GM18951 (cell line): ENCODE measurements around the gene ENO3.
"Not testable (repeated sequence)": the region's sequence is repeated elsewhere in the genome, so short reads cannot be mapped to it uniquely, and the experiment has no call there.

ENCODE experiments used
- POLR2A ChIP-seq: IDR thresholded peaks from 4 replicates; pipeline ENCODE4 v1.6.1; 2011; ENCODE audit warnings: mild to moderate bottlenecking; ENCODE audit not compliant: insufficient read length, insufficient read depth; ENCODE audit errors: extremely low read depth
- in situ Hi-C: fragments of 300-500 bp; cut with MboI; formaldehyde crosslinking; loops from one replicate; pipeline ENCODE4 v1.12.0; 2022; ENCODE audit warnings: low sequenced_read_pairs, mixed read lengths, inconsistent platforms; ENCODE audit not compliant: unreplicated experiment

The ENO3 gene

DNA sequence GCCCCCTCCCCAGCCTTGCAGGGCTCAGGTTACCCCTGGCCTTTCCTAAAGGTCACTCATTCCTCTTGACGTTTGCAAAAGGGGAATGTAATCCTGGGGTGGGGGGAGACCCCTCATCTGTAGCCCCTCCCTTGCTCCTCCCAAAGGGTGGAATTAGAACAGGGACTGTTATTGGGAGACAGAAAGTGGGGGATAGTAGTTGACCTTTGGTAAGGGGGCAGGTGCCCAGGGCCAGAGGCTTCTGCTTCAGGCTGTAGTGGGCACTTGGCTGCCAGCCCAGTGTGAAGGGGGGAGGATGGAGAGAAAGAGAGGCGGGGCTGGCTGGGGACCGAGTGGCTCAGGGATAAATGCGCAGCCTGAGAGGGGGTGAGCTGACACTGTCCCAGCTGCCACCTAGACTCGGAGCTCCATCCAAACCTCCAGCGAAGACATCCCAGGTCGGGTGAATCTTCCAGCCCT is at the start of gene ENO3:
Gene ENO3, plus strand, starts transcription at position 374 of the 459 bp plus-strand sequence. CDS start 711 bp downstream, outside the sequence.
- peak; percentile 31 for TF ChIP-seq POLR2A
- in situ Hi-C loops = no loop called here

DNA sequence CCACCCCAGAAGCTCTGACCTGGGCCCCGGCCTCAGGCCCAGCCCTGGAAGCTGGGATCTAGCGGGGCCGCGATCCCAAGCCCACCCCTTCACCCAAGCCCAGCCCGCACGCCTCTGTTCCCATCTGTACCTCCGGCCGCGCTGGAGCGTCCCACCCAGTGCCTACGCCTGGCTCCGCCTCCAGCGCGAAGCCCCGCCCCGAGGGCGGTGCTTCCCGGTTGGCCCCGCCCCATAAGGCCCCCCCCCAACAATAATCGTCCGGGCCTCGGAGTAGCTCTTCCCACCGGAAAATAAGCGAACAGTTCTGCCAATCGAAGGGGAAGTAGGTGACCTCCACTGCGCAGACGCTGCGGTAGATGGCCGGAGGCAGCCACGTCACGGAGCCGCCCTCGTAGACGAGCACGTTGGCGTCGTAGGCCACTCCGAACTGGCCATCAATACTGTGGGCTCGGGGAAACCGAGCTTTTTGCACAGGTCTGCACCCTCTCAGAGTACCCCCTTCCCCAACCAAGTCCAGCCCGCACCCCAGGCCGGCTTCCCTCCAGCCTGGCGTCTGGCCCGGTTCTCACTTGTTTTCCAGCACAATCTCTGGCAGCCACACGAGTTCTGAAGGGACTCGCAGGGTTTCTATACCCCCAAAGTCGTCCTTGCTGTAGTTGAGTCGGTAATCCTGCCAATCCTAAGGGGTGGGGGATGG is 49.1 kb upstream of the ENO3 start:
- in situ Hi-C loops = no loop called here
- TF ChIP-seq POLR2A = no peak

DNA sequence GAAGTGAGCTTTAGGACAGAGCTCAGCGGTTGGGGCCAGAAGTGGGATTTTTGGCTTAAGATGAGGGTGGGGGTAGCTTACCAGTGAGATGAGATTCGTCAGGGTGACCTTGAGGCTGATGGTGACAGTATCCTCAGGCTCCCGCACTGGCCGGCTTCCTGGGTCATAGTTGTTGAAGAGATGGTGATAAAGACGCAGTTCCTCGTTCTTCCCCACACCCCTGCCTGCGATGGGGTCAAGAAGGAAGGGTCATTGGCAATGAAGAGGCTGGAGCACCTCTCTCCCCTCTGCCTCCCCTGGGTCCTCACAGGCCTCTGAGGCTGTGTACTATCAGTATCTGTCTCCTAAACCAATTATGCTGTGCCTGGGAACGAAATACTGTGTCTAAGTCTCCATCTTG is 48.4 kb upstream of the ENO3 start:
- in situ Hi-C loops = no loop called here
- TF ChIP-seq POLR2A = no peak

DNA sequence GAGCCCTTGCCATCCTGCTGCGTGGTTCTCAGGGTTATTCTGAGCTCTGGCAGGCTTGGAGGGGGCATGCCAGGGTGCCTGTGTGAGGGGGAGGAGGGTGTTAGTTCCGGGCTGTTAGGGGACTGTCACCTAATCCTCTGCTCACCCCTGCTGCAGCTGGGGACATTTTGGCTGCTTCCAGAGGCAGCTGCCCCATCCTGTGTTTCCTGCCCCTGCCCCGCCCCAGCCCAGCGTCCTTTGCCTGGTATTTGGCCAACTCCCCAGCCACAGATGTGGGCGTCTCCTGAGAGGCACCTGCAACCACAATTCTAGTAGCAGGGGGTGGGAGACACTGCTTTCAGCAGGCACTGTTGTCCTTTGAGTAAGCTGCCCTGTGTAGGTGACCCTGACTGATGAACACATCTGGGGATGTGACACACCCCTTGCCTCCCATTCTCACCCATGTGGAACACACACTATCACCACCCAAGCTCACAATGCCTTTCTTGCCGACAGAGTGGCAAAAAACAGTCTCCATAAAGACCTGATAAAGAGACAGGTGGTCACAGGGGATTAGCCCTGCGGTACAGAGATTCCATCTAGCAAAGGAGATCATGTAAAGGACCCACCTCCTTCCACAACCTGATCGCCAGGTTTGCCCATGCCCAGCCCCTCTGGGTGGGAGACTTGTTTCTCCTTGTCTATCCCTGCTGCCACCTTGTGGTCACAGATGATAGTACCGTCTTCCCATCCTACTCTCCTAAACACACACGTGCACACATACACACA is 47.7 kb upstream of the ENO3 start, which contains the start of gene CHRNE:
Gene CHRNE, minus strand, starts transcription at position 48 of the 768 bp plus-strand sequence. Its CDS starts 35 bp downstream, at position 13.
- in situ Hi-C loops = no loop called here
- TF ChIP-seq POLR2A = no peak

DNA sequence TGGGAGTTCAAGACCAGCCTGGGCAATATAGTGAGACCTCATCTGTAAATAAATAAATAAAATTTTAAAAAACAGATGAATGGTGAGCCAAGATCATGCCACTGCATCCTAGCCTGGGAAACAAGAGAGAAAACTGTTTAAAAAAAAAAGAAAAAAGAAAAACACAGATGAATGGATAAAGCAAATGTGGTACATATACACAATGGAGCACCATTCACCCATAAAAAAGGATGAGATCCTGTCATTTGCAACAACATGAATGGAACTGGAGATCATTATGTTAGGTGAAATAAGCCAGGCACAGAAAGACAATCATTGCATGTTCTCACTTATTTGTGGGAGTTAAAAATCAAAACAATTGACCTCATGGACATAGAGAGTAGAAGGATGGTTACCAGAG is 44.3 kb upstream of the ENO3 start:
- in situ Hi-C loops = not testable (repeated sequence)

DNA sequence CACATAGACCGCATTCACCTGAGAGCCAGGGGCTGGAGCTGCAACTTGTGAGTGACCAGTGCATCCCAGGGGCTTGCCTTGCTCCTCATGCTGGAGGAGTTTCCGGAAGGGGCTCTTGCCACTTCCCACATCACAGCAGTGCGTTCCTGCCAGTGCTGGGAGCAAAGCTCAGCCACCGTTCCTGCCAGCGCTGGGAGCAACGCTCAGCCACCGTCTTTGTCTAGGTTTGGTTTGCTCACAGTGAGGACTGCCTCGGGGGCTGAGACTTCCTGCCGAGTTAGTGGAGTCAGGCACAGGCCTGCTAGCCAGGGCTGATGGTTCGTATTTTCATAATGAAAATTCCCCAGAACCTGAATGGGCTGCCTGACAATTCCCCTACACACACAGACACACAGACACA is 42.6 kb upstream of the ENO3 start:
- no peak for TF ChIP-seq POLR2A
- in situ Hi-C loops = no loop called here

DNA sequence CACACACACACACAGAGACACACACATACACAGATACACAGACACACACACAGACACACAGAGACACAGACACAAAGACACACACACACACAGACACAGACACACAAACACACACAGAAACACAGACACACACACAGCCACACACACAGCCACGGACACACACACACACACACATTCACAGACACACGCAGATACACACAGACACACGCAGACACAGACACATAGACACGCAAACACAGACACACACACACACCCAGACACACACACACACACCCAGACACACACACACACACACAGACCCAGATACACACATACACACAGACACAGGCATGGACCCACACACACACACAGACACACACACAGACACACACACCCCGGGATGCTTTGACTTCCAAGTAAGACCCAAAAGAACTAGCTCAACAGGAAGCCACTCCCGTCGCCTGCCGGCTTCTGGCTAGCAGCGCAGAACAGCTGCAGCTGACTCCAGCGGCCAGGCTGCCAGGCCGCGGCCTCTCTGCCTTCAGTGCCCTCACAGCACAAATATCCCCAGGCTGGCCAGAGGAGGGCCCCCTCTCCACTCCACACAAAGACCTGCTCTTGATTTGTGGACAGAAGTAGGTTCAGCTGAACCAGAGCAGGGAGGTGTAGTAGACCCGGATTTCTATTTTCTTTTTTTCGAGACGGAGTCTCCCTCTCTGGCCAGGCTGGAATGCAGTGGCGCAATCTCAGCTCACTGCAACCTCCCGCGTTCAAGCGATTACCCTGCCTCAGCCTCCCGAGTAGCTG is 42.0 kb upstream of the ENO3 start:
- in situ Hi-C loops = no loop called here
- no peak for TF ChIP-seq POLR2A

DNA sequence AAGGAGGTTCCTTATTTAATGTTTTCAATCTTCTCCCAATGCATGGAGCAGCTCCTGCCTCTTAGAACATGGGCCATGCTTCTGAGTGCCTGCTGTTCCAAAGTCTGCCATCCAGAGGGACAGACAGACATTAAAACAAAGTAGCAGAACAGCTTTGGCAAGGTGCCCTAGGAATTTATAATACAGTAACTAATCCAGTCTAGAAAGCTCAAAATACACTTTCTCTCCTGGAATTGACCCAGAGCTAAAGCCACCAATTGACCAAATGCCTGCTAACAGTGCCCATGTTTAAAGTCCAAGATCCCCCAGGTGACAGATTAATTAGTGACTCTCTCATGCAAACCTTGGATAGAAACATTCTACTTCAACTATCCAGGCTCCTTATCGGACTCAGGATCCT is 36.9 kb upstream of the ENO3 start:
- TF ChIP-seq POLR2A = no peak
- in situ Hi-C loops = no loop called here

DNA sequence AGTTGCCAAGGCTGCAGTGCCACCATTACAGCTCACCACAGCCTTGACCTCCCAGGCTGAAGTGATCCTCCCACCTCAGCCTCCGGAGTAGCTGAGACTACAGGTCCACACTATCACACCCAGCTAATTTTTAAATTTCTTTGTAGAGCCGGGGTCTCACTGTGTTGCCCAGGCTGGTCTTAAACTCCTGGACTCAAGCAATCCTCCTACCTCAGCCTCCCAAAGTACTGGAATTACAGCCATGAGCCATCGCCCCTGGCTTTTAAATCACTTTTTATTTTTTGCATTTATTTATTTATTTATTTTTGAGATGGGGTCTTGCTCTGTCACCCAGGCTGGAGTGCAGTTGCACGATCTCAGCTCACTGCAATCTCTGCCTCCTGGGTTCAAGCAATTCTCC is 36.4 kb upstream of the ENO3 start:
- in situ Hi-C loops = not testable (repeated sequence)

DNA sequence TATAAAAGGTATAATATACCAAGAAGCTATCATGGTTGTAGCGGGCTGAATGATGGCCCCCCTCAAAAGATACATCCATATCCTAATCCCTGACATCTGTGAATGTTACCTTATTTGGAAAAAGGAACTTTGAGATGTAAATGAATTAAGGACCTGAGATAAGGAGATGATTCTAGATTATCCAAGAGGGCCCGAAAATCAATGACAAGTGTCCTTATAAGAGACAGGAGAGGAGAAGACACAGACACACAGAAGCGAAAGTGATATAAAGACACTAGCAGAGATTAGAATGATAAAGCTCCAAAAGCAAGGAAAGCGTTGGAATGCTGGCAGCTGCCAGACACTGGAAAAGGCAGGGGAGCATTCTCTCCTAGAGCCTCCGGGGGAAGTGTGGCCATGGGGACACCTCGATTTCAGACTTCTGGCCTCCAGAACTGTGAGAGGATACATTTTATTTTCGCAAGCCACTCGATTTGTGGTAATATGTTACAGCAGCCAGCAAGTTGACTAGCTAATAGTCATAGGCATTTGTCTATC is 31.3 kb upstream of the ENO3 start:
- TF ChIP-seq POLR2A = no peak
- in situ Hi-C loops = no loop called here

DNA sequence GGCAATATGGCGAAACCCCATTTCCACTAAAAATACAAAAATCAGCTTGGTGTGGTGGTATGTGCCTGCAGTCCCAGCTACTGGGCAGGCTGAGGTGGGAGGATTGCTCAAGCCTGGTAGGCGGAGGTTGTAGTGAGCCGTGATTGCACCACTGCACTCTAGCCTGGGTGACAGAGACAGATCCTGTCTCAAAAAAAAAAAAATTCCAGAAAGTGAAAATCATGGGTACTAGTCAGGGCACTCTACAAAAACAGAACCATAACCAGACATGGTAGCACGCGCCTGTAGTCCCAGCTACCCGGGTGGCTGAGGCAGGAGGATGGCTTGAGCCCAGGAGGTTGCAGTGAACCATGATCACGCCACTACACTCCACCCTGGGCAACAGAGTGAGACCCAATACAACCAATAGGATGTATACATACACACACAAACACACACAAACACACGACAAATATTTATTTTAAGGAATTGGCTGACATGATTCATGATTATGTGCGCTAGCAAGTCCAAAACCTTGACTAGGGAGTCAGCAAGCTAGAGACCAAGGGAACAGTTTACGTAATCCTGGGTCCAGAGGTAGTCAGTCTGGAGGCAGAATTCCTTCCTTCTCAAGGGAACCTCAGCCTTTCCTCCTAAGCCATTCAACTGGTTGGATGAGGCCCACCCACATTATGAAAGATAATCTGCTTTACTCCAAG is 30.4 kb upstream of the ENO3 start:
- TF ChIP-seq POLR2A = no peak
- in situ Hi-C loops = no loop called here

DNA sequence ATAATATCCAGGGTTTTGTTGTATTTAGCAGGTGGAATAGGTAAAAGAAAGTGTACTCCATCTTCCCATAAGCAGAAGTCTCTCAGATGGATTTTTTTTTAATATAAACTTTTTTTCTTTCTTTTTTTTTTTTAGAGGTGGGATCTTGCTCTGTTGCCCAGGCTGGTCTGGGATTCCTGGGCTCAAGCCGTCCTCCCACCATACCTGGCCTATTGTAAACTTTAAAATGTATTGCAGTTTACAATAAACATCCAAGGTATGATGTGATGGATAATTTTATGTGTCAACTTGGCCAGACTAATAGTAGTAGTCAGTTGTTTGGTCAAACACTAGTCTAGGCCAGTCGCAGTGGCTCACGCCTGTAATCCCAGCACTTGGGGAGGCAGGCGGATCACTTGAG is 29.6 kb upstream of the ENO3 start:
- in situ Hi-C loops = no loop called here
- no peak for TF ChIP-seq POLR2A

DNA sequence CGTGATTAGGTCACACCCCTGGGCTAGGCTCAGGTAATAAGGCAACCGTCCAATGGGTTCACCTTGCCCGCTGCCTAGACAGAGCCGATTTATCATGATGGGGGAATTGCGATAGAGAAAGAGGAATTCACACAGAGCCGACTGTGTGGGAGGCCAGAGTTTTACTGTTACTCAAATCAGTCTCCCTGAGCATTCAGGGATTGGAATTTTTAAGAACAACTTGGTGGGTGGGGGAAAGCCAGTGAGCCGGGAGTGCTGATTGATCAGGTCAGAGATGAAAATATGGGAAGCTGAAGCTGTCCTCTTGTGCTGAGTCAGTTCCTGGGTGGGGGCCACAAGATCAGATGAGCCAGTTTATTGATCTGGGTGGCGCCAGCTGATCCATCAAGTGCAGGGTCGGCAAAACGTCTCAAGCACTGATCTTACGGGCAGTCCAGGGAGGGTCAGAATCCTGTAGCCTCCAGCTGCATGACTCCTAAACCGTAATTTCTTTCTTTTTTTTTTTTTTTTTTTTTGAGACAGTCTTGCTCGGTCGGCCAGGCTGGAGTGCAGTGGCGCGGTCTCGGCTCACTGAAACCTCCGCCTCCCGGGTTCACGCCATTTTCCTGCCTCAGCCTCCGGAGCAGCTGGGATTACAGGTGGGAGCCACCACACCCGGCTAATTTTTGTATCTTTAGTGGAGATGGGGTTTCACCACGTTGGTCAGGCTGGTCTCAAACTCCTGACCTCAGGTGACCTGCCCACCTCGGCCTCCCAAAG is 24.2 kb upstream of the ENO3 start:
- in situ Hi-C loops = not testable (repeated sequence)
